ENCODE results near the gene CDV3.
"Not testable (repeated sequence)": the region's sequence is repeated elsewhere in the genome, so short reads cannot be mapped to it uniquely, and the experiment has no call there.

CDV3 gene

GRCh38 chr3:133573629-133574194, at the start of gene CDV3:
Gene CDV3 (plus strand): TSS chr3:133573686. CDS start chr3:133574045, 359 bp downstream.
- no peak for FAIRE-seq

GRCh38 chr3:133523758-133524157, 49.7 kb upstream of the CDV3 start:
- not testable (repeated sequence) for FAIRE-seq

GRCh38 chr3:133525435-133525834, 48.1 kb upstream of the CDV3 start:
- FAIRE-seq: no peak

GRCh38 chr3:133527081-133527715, 46.3 kb upstream of the CDV3 start:
- no peak for FAIRE-seq

- no peak for FAIRE-seq
Observed at GRCh38 chr3:133529809-133530208, 43.7 kb upstream of the CDV3 start.

GRCh38 chr3:133531981-133532380, 41.5 kb upstream of the CDV3 start:
- FAIRE-seq: no peak

GRCh38 chr3:133532951-133533350, 40.5 kb upstream of the CDV3 start:
- FAIRE-seq: no peak

- FAIRE-seq: no peak
Observed at GRCh38 chr3:133535971-133536881, 37.3 kb upstream of the CDV3 start.

GRCh38 chr3:133537131-133537530, 36.4 kb upstream of the CDV3 start:
- FAIRE-seq: not testable (repeated sequence)

GRCh38 chr3:133538154-133538553, 35.3 kb upstream of the CDV3 start:
- no peak for FAIRE-seq

- FAIRE-seq: no peak
Observed at GRCh38 chr3:133540896-133541674, 32.4 kb upstream of the CDV3 start.

- no peak for FAIRE-seq
Observed at GRCh38 chr3:133542871-133543270, 30.6 kb upstream of the CDV3 start.

- not testable (repeated sequence) for FAIRE-seq
Observed at GRCh38 chr3:133544983-133545382, 28.5 kb upstream of the CDV3 start.

GRCh38 chr3:133547432-133548041, 25.9 kb upstream of the CDV3 start:
- peak; percentile 89 for FAIRE-seq

- no peak for FAIRE-seq
Observed at GRCh38 chr3:133548090-133548489, 25.4 kb upstream of the CDV3 start.

GRCh38 chr3:133549565-133549964, 23.9 kb upstream of the CDV3 start:
- no peak for FAIRE-seq

GRCh38 chr3:133551589-133551988, 21.9 kb upstream of the CDV3 start:
- FAIRE-seq: not testable (repeated sequence)

GRCh38 chr3:133561679-133562078, 11.8 kb upstream of the CDV3 start:
- FAIRE-seq: no peak

- FAIRE-seq: no peak
Observed at GRCh38 chr3:133562376-133562775, 11.1 kb upstream of the CDV3 start.

GRCh38 chr3:133563186-133563591, 10.3 kb upstream of the CDV3 start:
- FAIRE-seq: peak; percentile 76

- FAIRE-seq: peak; percentile 96
Observed at GRCh38 chr3:133563816-133564215, 9.7 kb upstream of the CDV3 start.

GRCh38 chr3:133568294-133569014, 5.0 kb upstream of the CDV3 start:
- no peak for FAIRE-seq
